H9 (cell line): ENCODE measurements around the gene MPZL1. TPM values are rescaled to one million over a fixed set of nuclear protein-coding genes. Genes with fewer than 3 reads are reported as not detected.

Experiments
- DNase-seq: peaks from one replicate; pipeline ENCODE4 v3.0.0-alpha.2; 2017
- H2AFZ ChIP-seq: one replicate; pipeline ENCODE4 v1.6.1; 2013; ENCODE audit warnings: mild to moderate bottlenecking, low read length, control low read depth, moderate library complexity
- H2AK5ac ChIP-seq: 2 replicates; pipeline ENCODE4 v1.6.1; 2013; ENCODE audit warnings: low read length, control low read depth, mixed read lengths; ENCODE audit not compliant: insufficient read length
- H2BK120ac ChIP-seq: one replicate; pipeline ENCODE4 v1.6.1; 2013; ENCODE audit warnings: low read depth, mild to moderate bottlenecking, low read length, control low read depth, inconsistent platforms; ENCODE audit not compliant: poor library complexity, severe bottlenecking
- H2BK12ac ChIP-seq: 2 replicates; pipeline ENCODE4 v1.6.1; 2013; ENCODE audit warnings: low read length, control low read depth, mixed read lengths, low read depth; ENCODE audit not compliant: insufficient read length
- H2BK15ac ChIP-seq: 2 replicates; pipeline ENCODE4 v1.6.1; 2013; ENCODE audit warnings: low read depth, low read length, control low read depth
- H2BK20ac ChIP-seq: one replicate; pipeline ENCODE4 v1.6.1; 2013; ENCODE audit warnings: low read depth, mild to moderate bottlenecking, low read length, control low read depth, inconsistent platforms; ENCODE audit not compliant: poor library complexity, severe bottlenecking
- H2BK5ac ChIP-seq: 2 replicates; pipeline ENCODE4 v1.6.1; 2013; ENCODE audit warnings: low read length, control low read depth, mixed read lengths; ENCODE audit not compliant: insufficient read length
- H3K14ac ChIP-seq: 2 replicates; pipeline ENCODE4 v1.6.1; 2013; ENCODE audit warnings: low read length, control low read depth; ENCODE audit not compliant: insufficient read depth
- H3K18ac ChIP-seq: 2 replicates; pipeline ENCODE4 v1.6.1; 2013; ENCODE audit warnings: low read depth, mild to moderate bottlenecking, mixed read lengths, low read length, control low read depth; ENCODE audit not compliant: insufficient read length
- H3K23ac ChIP-seq: 2 replicates; pipeline ENCODE4 v1.6.1; 2013; ENCODE audit warnings: low read length, control low read depth, mixed read lengths, low read depth; ENCODE audit not compliant: insufficient read length
- H3K23me2 ChIP-seq: 2 replicates; pipeline ENCODE4 v1.6.1; 2013; ENCODE audit warnings: low read depth, mild to moderate bottlenecking, mixed read lengths, low read length, control low read depth; ENCODE audit not compliant: insufficient read length, poor library complexity, severe bottlenecking
- H3K27ac ChIP-seq: 2 replicates; pipeline ENCODE4 v1.5.1; 2013; ENCODE audit warnings: low read length, control low read depth, mixed read lengths, low read depth; ENCODE audit not compliant: insufficient read length
- H3K27me3 ChIP-seq: 2 replicates; pipeline ENCODE4 v1.6.1; 2013; ENCODE audit warnings: low read length, control low read depth, inconsistent platforms; ENCODE audit not compliant: insufficient read depth
- H3K4ac ChIP-seq: 2 replicates; pipeline ENCODE4 v1.6.1; 2013; ENCODE audit warnings: low read depth, mild to moderate bottlenecking, control low read depth, inconsistent platforms, low read length, moderate library complexity
- H3K4me1 ChIP-seq: 2 replicates; pipeline ENCODE4 v1.6.1; 2013; ENCODE audit warnings: low read length, control low read depth, inconsistent platforms; ENCODE audit not compliant: insufficient read depth
- H3K4me2 ChIP-seq: 2 replicates; pipeline ENCODE4 v1.6.1; 2013; ENCODE audit warnings: low read length, control low read depth, mixed read lengths; ENCODE audit not compliant: insufficient read length, insufficient read depth
- H3K56ac ChIP-seq: 2 replicates; pipeline ENCODE4 v1.6.1; 2013; ENCODE audit warnings: low read depth, mild to moderate bottlenecking, mixed read lengths, low read length, control low read depth; ENCODE audit not compliant: insufficient read length
- H3K79me1 ChIP-seq: 2 replicates; pipeline ENCODE4 v1.6.1; 2013; ENCODE audit warnings: low read depth, mild to moderate bottlenecking, moderate library complexity, low read length, control low read depth, inconsistent platforms; ENCODE audit not compliant: insufficient read depth, poor library complexity, severe bottlenecking
- H3K79me2 ChIP-seq: 2 replicates; pipeline ENCODE4 v1.6.1; 2013; ENCODE audit warnings: low read length, control low read depth, inconsistent platforms; ENCODE audit not compliant: insufficient read depth
- H3K9ac ChIP-seq: 2 replicates; pipeline ENCODE4 v1.6.1; 2013; ENCODE audit warnings: low read length, control low read depth, mixed read lengths; ENCODE audit not compliant: insufficient read length; ENCODE audit errors: extremely low read depth
- H3K9me3 ChIP-seq: one replicate; pipeline ENCODE4 v1.6.1; 2013; ENCODE audit warnings: low read depth, low read length, inconsistent platforms; ENCODE audit not compliant: control insufficient read depth
- H3T11ph ChIP-seq: one replicate; pipeline ENCODE4 v1.6.1; 2013; ENCODE audit warnings: mild to moderate bottlenecking, low read length, control low read depth, inconsistent platforms
- H4K20me1 ChIP-seq: one replicate; pipeline ENCODE4 v1.6.1; 2013; ENCODE audit not compliant: control insufficient read depth, insufficient read length, insufficient read depth
- H4K5ac ChIP-seq: 2 replicates; pipeline ENCODE4 v1.6.1; 2013; ENCODE audit warnings: low read depth, mild to moderate bottlenecking, mixed read lengths, low read length, control low read depth; ENCODE audit not compliant: insufficient read length
- H4K8ac ChIP-seq: replicated peaks from 2 replicates; pipeline ENCODE4 v1.6.1; 2013; ENCODE audit warnings: low read length, control low read depth, mixed read lengths, low read depth; ENCODE audit not compliant: insufficient read length
- H4K91ac ChIP-seq: 2 replicates; pipeline ENCODE4 v1.6.1; 2013; ENCODE audit warnings: low read depth, mild to moderate bottlenecking, moderate library complexity, mixed read lengths, low read length, control low read depth; ENCODE audit not compliant: insufficient read length
- H3K27ac Mint-ChIP-seq, 3 experiments: 2 replicates in 2 of 3; 3 replicates in 1 of 3; pipeline ENCODE4 v1.8.0; 2020 to 2021; ENCODE audit warnings: mixed read lengths in 3 of 3, mild to moderate bottlenecking in 1 of 3, moderate library complexity in 1 of 3
- H3K27me3 Mint-ChIP-seq: 2 replicates; pipeline ENCODE4 v1.8.0; 2021; ENCODE audit warnings: low read depth, mild to moderate bottlenecking, moderate library complexity, mixed read lengths
- H3K36me3 Mint-ChIP-seq, 3 experiments: 2 replicates in 2 of 3; 3 replicates in 1 of 3; pipeline ENCODE4 v1.8.0; 2020 to 2021; ENCODE audit warnings: low read depth in 3 of 3, mixed read lengths in 3 of 3; ENCODE audit not compliant: insufficient read depth in 1 of 3
- H3K4me1 Mint-ChIP-seq, 2 experiments: 2 replicates each; pipeline ENCODE4 v1.8.0; 2020; ENCODE audit warnings: mixed read lengths in 2 of 2
- H3K4me3 Mint-ChIP-seq, 2 experiments: 2 replicates in 1 of 2; 3 replicates in 1 of 2; pipeline ENCODE4 v1.8.0; 2020 to 2021; ENCODE audit warnings: mild to moderate bottlenecking in 2 of 2, mixed read lengths in 2 of 2, moderate library complexity in 1 of 2
- H3K9me3 Mint-ChIP-seq, 2 experiments: 2 replicates in 1 of 2; 3 replicates in 1 of 2; pipeline ENCODE4 v1.8.0; 2020; ENCODE audit warnings: mild to moderate bottlenecking in 2 of 2, mixed read lengths in 2 of 2, moderate library complexity in 1 of 2
- WGBS: extraction: QIAGEN DNeasy Blood & Tissue Kit; methylation state at CpG from one replicate; pipeline ENCODE4 v1.1.7; 2013; ENCODE audit warnings: missing lambda C conversion rate, low lambda C conversion rate, mixed read lengths; ENCODE audit not compliant: insufficient read length; ENCODE audit errors: extremely low coverage; 5-methylcytosine and 5-hydroxymethylcytosine counted together
- total RNA-seq: library from RNA; stranded (reverse); gene quantifications from 2 replicates; pipeline ENCODE4 v1.2.1, GENCODE V29; 2021
- TF ChIP-seq, protein P1 (sequence below): fragments of 200-600 bp; sonication (generic); conservative IDR thresholded peaks from 3 replicates; pipeline ENCODE4 v1.8.0; 2021; ENCODE audit warnings: antibody characterized with exemption, mild to moderate bottlenecking

MPZL1 gene
- total RNA-seq, 1 experiment from 2014 or later, result 60.7 TPM

DNA sequence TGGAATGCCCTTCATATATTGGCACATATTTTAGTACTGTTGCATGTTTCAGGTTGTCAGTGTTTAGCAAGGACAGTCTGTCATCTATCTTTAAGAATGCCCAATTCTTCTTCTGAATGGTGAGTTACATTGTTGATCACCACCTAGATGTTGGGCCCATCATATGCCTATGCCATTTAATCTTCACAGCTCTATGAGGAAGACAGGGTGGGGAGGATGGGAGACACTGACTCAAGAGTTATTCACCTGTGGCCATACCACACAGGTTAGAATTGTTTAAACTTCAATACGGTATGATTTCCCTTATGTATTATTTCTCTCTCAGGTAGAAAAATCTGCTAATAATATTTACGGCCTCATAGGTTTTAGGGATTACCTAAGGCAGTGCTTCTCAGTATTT, 44.8 kb downstream of the MPZL1 start:
- peaks cover 1 to 6% of the 10 kb centered on the region in 2 experiments; a peak in 3 of 5 replicates for H3K9me3 Mint-ChIP-seq
- H2AK5ac ChIP-seq, result no peak overlapping the region
- H4K91ac ChIP-seq, result no peak overlapping the region
- no peak overlapping the region for H4K5ac ChIP-seq
- no peak overlapping the region for H3T11ph ChIP-seq
- H3K56ac ChIP-seq, result no peak overlapping the region
- no peaks in the 10 kb centered on the region for H3K23me2 ChIP-seq
- peaks cover 2% of the 10 kb centered on the region for H3K79me1 ChIP-seq
- H3K4me1 Mint-ChIP-seq, result peaks cover 12 to 21% of the 10 kb centered on the region in 2 experiments
- no peak overlapping the region for H2AFZ ChIP-seq
- H3K9ac ChIP-seq, result no peak overlapping the region
- no peak overlapping the region for H3K27ac Mint-ChIP-seq
- TF ChIP-seq, protein P1, sequence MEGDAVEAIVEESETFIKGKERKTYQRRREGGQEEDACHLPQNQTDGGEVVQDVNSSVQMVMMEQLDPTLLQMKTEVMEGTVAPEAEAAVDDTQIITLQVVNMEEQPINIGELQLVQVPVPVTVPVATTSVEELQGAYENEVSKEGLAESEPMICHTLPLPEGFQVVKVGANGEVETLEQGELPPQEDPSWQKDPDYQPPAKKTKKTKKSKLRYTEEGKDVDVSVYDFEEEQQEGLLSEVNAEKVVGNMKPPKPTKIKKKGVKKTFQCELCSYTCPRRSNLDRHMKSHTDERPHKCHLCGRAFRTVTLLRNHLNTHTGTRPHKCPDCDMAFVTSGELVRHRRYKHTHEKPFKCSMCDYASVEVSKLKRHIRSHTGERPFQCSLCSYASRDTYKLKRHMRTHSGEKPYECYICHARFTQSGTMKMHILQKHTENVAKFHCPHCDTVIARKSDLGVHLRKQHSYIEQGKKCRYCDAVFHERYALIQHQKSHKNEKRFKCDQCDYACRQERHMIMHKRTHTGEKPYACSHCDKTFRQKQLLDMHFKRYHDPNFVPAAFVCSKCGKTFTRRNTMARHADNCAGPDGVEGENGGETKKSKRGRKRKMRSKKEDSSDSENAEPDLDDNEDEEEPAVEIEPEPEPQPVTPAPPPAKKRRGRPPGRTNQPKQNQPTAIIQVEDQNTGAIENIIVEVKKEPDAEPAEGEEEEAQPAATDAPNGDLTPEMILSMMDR, result no peak
- H4K20me1 ChIP-seq, result no peaks in the 10 kb centered on the region
- no peaks in the 10 kb centered on the region for H3K9me3 ChIP-seq
- H3K27ac ChIP-seq, result no peak overlapping the region
- DNase-seq, result no peak
- H3K4me3 Mint-ChIP-seq, result no peak overlapping the region
- no peak overlapping the region for H2BK120ac ChIP-seq
- no peak overlapping the region for H2BK5ac ChIP-seq
- H4K8ac ChIP-seq, result no peak overlapping the region
- WGBS, result no CpG with 5 or more reads among the region's 2 CpGs
- H3K18ac ChIP-seq, result no peak overlapping the region
- no peaks in the 10 kb centered on the region for H3K4me1 ChIP-seq
- H3K23ac ChIP-seq, result no peak overlapping the region
- no peak overlapping the region for H3K4ac ChIP-seq
- no peak overlapping the region for H3K14ac ChIP-seq
- no peaks in the 10 kb centered on the region; the same call in 1 of the 2 replicates for H3K27me3 ChIP-seq
- no peak overlapping the region for H2BK20ac ChIP-seq
- H2BK12ac ChIP-seq, result no peak overlapping the region
- no peak overlapping the region for H3K4me2 ChIP-seq
- H3K36me3 Mint-ChIP-seq, result peaks cover 40 to 49% (median 48%) of the 10 kb centered on the region in 3 experiments
- H2BK15ac ChIP-seq, result no peak overlapping the region
- H3K27me3 Mint-ChIP-seq, result peaks cover 48% of the 10 kb centered on the region
- no peaks in the 10 kb centered on the region for H3K79me2 ChIP-seq
